HepG2 (cell line): Measurements from ENCODE around the gene G6PD.

Experiments used
- CREB1 ChIP-seq, 2 experiments: fragments of 450-650 bp in 1 of 2; IDR thresholded peaks; 2 replicates each; pipeline ENCODE4 v1.6.1; 2016 to 2017; ENCODE audit warnings: control low read depth in 1 of 2, mild to moderate bottlenecking in 1 of 2, missing compliant biosample characterization in 1 of 2, missing genetic modification characterization in 1 of 2
- EP300 ChIP-seq, 3 experiments: sonication (generic) in 1 of 3; formaldehyde crosslinking in 1 of 3; IDR thresholded peaks; 2 replicates each; pipeline versions ENCODE4 v1.5.1 to v1.6.1; 2011 to 2020; ENCODE audit warnings: low read depth in 2 of 3, low read length in 2 of 3, borderline replicate concordance in 1 of 3, improper control_type of control experiment in 1 of 3, mild to moderate bottlenecking in 1 of 3, missing genetic modification reagents in 1 of 3, moderate library complexity in 1 of 3
- HDAC2 ChIP-seq: sonication (generic); formaldehyde crosslinking; IDR thresholded peaks from 2 replicates; pipeline ENCODE4 v1.4.0; 2020; ENCODE audit warnings: missing genetic modification reagents
- IRF2 ChIP-seq: IDR thresholded peaks from 2 replicates; pipeline ENCODE4 v1.6.1; 2018; ENCODE audit warnings: missing genetic modification reagents, missing compliant biosample characterization
- KAT2B ChIP-seq: fragments of 150-350 bp; IDR thresholded peaks from 2 replicates; pipeline ENCODE4 v1.6.1; 2014; ENCODE audit warnings: low read depth, low read length, borderline replicate concordance
- RAD21 ChIP-seq: fragments of 450-650 bp; formaldehyde crosslinking; IDR thresholded peaks from 2 replicates; pipeline ENCODE4 v1.5.0; 2020; ENCODE audit warnings: mild to moderate bottlenecking
- SAP130 ChIP-seq: IDR thresholded peaks from 2 replicates; pipeline ENCODE4 v1.6.1; 2016; ENCODE audit warnings: low read depth
- SMC3 ChIP-seq: IDR thresholded peaks from 2 replicates; pipeline ENCODE4 v1.6.1; 2011; ENCODE audit warnings: low read length, improper control_type of control experiment
- ZBTB7B ChIP-seq: sonication (generic); formaldehyde crosslinking; IDR thresholded peaks from 2 replicates; pipeline ENCODE4 v1.4.0; 2020; ENCODE audit warnings: missing genetic modification reagents
- ZNF350 ChIP-seq: sonication (generic); formaldehyde crosslinking; IDR thresholded peaks from 2 replicates; pipeline ENCODE4 v1.4.0; 2020; ENCODE audit warnings: mild to moderate bottlenecking, low read depth, missing genetic modification reagents, borderline replicate concordance
- TF ChIP-seq, protein P1 (sequence below): sonication (generic); formaldehyde crosslinking; IDR thresholded peaks from 2 replicates; pipeline ENCODE4 v1.5.0; 2020; ENCODE audit warnings: mild to moderate bottlenecking, missing genetic modification reagents, moderate library complexity
- TF ChIP-seq, protein P2 (sequence below): IDR thresholded peaks from 2 replicates; pipeline ENCODE4 v1.6.1; 2016; ENCODE audit warnings: missing compliant biosample characterization, missing genetic modification reagents, borderline replicate concordance

DNA sequence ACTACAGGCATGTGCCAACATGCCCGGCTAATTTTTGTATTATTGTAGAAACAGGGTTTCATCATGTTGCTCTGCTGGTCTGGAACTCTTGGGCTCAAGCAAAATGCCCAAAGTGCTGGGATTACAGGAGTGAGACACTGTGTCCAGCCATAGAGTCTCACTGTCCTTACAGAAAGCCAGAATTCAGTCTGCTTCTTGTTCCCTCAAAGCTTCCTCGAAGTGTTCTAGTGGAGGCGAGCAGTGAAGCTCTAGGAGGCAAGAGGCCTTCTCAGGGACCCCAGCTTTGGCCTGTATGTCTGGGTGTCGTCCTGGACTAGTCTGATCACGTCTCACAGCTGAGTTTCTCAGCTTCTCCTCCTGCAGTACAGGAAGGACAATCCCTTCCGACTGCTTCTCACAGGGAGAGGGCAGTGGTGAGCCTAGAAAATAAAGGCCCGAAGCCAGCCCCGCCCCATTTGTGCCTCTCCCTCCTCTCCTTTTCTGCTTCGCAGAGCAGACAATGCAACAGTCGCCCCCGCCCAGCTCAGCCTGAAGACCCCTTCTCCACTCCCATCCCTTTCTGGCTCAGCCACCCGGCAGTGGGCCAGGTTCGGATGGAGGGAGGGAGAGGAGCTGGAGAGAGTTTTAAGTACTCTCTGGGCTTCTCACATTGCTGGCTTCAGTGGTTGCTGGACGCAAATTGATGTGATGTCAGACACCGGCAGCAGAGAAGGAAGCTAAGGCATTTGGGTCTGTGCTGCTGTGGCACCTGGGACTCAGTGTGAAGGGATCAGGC is 19.6 kb downstream of the G6PD start:
- 0 out of 2 replicates have a peak, but pooled peaks have one; percentile 20 for TF ChIP-seq IRF2 (CRISPR knock-in tag)
- TF ChIP-seq HDAC2, result no peak
- TF ChIP-seq SMC3, result peak; percentile 29; the same call in 1 of the 2 replicates
- TF ChIP-seq ZBTB7B (CRISPR knock-in tag), result no peak
- TF ChIP-seq, protein P1, sequence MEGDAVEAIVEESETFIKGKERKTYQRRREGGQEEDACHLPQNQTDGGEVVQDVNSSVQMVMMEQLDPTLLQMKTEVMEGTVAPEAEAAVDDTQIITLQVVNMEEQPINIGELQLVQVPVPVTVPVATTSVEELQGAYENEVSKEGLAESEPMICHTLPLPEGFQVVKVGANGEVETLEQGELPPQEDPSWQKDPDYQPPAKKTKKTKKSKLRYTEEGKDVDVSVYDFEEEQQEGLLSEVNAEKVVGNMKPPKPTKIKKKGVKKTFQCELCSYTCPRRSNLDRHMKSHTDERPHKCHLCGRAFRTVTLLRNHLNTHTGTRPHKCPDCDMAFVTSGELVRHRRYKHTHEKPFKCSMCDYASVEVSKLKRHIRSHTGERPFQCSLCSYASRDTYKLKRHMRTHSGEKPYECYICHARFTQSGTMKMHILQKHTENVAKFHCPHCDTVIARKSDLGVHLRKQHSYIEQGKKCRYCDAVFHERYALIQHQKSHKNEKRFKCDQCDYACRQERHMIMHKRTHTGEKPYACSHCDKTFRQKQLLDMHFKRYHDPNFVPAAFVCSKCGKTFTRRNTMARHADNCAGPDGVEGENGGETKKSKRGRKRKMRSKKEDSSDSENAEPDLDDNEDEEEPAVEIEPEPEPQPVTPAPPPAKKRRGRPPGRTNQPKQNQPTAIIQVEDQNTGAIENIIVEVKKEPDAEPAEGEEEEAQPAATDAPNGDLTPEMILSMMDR, result peak; percentile 68
- TF ChIP-seq CREB1 (IDR thresholded peaks at IDR 0.05), result no peak
- no peak for TF ChIP-seq CREB1 (CRISPR knock-in tag; IDR thresholded peaks at IDR 0.05)
- TF ChIP-seq, protein P2, sequence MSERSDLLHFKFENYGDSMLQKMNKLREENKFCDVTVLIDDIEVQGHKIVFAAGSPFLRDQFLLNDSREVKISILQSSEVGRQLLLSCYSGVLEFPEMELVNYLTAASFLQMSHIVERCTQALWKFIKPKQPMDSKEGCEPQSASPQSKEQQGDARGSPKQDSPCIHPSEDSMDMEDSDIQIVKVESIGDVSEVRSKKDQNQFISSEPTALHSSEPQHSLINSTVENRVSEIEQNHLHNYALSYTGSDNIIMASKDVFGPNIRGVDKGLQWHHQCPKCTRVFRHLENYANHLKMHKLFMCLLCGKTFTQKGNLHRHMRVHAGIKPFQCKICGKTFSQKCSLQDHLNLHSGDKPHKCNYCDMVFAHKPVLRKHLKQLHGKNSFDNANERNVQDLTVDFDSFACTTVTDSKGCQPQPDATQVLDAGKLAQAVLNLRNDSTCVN (CRISPR knock-in tag), result no peak
- TF ChIP-seq ZNF350 (CRISPR knock-in tag), result no peak; the same call in 1 of the 2 replicates
- TF ChIP-seq EP300 (IDR thresholded peaks at IDR 0.05; ENCODE audit: low read depth in 2 of 2, low read length in 2 of 2), result no peak
- TF ChIP-seq EP300 (CRISPR knock-in tag; IDR thresholded peaks at IDR 0.05; ENCODE audit: borderline replicate concordance), result no peak
- no peak for TF ChIP-seq RAD21 (CRISPR knock-in tag)
- TF ChIP-seq KAT2B, result no peak
- peak; percentile 19; the same call in 1 of the 2 replicates for TF ChIP-seq SAP130 (CRISPR knock-in tag)
